Breast epithelium (tissue), 3 donors: ENCODE measurements around the gene PPFIA4.

Source experiments
- POLR2A ChIP-seq: fragments of 450-650 bp; IDR thresholded peaks from one replicate; pipeline ENCODE4 v1.6.1; 2016; ENCODE audit warnings: antibody characterized with exemption, mild to moderate bottlenecking, moderate library complexity
- POLR2AphosphoS5 ChIP-seq, 3 donors: sonication (generic); formaldehyde crosslinking; IDR thresholded peaks; one replicate each; pipeline ENCODE4 v1.6.1; 2017; ENCODE audit warnings: antibody characterized with exemption in 3 of 3
- TF ChIP-seq, protein P1 (sequence below), 3 donors: fragments of 450-650 bp; IDR thresholded peaks; one replicate each; pipeline ENCODE4 v1.5.1; 2016 to 2017; ENCODE audit warnings: antibody characterized with exemption in 3 of 3, mild to moderate bottlenecking in 3 of 3, moderate library complexity in 3 of 3

- TF ChIP-seq POLR2A (no peak), POLR2AphosphoS5 (IDR thresholded peaks at IDR 0.05) (no peak)
- TF ChIP-seq, protein P1, sequence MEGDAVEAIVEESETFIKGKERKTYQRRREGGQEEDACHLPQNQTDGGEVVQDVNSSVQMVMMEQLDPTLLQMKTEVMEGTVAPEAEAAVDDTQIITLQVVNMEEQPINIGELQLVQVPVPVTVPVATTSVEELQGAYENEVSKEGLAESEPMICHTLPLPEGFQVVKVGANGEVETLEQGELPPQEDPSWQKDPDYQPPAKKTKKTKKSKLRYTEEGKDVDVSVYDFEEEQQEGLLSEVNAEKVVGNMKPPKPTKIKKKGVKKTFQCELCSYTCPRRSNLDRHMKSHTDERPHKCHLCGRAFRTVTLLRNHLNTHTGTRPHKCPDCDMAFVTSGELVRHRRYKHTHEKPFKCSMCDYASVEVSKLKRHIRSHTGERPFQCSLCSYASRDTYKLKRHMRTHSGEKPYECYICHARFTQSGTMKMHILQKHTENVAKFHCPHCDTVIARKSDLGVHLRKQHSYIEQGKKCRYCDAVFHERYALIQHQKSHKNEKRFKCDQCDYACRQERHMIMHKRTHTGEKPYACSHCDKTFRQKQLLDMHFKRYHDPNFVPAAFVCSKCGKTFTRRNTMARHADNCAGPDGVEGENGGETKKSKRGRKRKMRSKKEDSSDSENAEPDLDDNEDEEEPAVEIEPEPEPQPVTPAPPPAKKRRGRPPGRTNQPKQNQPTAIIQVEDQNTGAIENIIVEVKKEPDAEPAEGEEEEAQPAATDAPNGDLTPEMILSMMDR (IDR thresholded peaks at IDR 0.05) = no peak
Observed at GRCh38 chr1:203099805-203100515, 73.7 kb downstream of the PPFIA4 start.
